GM19324 (cell line): ENCODE results near the gene NUDT1.
"Not testable (repeated sequence)": the region's sequence is repeated elsewhere in the genome, so short reads cannot be mapped to it uniquely, and the experiment has no call there.

Experiments used
- ATAC-seq: cut with Tn5 transposase; IDR thresholded peaks from one replicate; pipeline ENCODE4 v1.9.1; 2021; ENCODE audit warnings: mild to moderate bottlenecking, moderate library complexity; ENCODE audit not compliant: unreplicated experiment, low FRiP score

NUDT1 gene

GRCh38 chr7:2261611-2262010, 19.6 kb downstream of the NUDT1 start:
- ATAC-seq, result no peak

- ATAC-seq, result no peak
These were observed 21.1 kb downstream of the NUDT1 start for GRCh38 chr7:2263176-2263575.

GRCh38 chr7:2264158-2264557, 22.1 kb downstream of the NUDT1 start:
- ATAC-seq, result no peak

- no peak for ATAC-seq
These were observed 24.9 kb downstream of the NUDT1 start for GRCh38 chr7:2266911-2267310.

GRCh38 chr7:2269089-2269990, 27.3 kb downstream of the NUDT1 start:
- not testable (repeated sequence) for ATAC-seq

- no peak for ATAC-seq
These were observed 28.0 kb downstream of the NUDT1 start for GRCh38 chr7:2269991-2270460.

- no peak for ATAC-seq
These were observed 28.5 kb downstream of the NUDT1 start for GRCh38 chr7:2270495-2270894.

- ATAC-seq, result no peak
These were observed 29.4 kb downstream of the NUDT1 start for GRCh38 chr7:2271273-2272026.

GRCh38 chr7:2272031-2272430, 30.0 kb downstream of the NUDT1 start:
- no peak for ATAC-seq

- ATAC-seq, result no peak
These were observed 31.8 kb downstream of the NUDT1 start for GRCh38 chr7:2273866-2274265.

- no peak for ATAC-seq
These were observed 32.6 kb downstream of the NUDT1 start for GRCh38 chr7:2274666-2275065.

GRCh38 chr7:2275101-2275500, 33.1 kb downstream of the NUDT1 start:
- ATAC-seq, result no peak

- ATAC-seq, result no peak
These were observed 34.1 kb downstream of the NUDT1 start for GRCh38 chr7:2276107-2276506.

GRCh38 chr7:2278026-2278425, 36.0 kb downstream of the NUDT1 start:
- no peak for ATAC-seq

GRCh38 chr7:2279896-2280295, 37.9 kb downstream of the NUDT1 start:
- no peak for ATAC-seq

- no peak for ATAC-seq
These were observed 38.4 kb downstream of the NUDT1 start for GRCh38 chr7:2280424-2280823.

- ATAC-seq, result no peak
These were observed 39.5 kb downstream of the NUDT1 start for GRCh38 chr7:2281541-2281940.

GRCh38 chr7:2282185-2282751, 40.2 kb downstream of the NUDT1 start:
- ATAC-seq, result no peak

- ATAC-seq, result no peak
These were observed 41.0 kb downstream of the NUDT1 start for GRCh38 chr7:2283074-2283473.

GRCh38 chr7:2287745-2288144, 45.7 kb downstream of the NUDT1 start:
- ATAC-seq, result no peak

- no peak for ATAC-seq
These were observed 46.5 kb downstream of the NUDT1 start for GRCh38 chr7:2288503-2288902.
